A549 (cell line): ENCODE data around the gene SLTM. TPM values are rescaled to one million over a fixed set of nuclear protein-coding genes. Genes with fewer than 3 reads are reported as not detected.

ENCODE experiments used
- ATAC-seq, 2 experiments: fragments of 200-7000 bp in 1 of 2; fragments of >200 bp in 1 of 2; cut with Nextera tagmentation in 1 of 2; cut with Tn5 transposase in 1 of 2; 3 replicates each; pipeline versions ENCODE4 v1.8.0 to v1.9.1; 2018 to 2020; ENCODE audit warnings: mild to moderate bottlenecking in 1 of 2, moderate library complexity in 1 of 2
- CTCF ChIA-PET: fragments of 300-600 bp; sonication (Branson Sonifier 250); formaldehyde crosslinking; extraction: SDS; loops from one replicate; lab custom pipeline; 2021; ENCODE audit warnings: antibody characterized with exemption, inconsistent platforms; lab: Yijun Ruan, JAX
- POLR2A ChIA-PET: fragments of 350-600 bp; formaldehyde crosslinking; extraction: SDS; loops from one replicate; lab custom pipeline; 2021; ENCODE audit warnings: antibody characterized with exemption, inconsistent platforms; lab: Yijun Ruan, JAX
- DNase-seq, 2 experiments: peaks; one replicate each; pipeline versions ENCODE4 v3.0.0 to v3.0.0-alpha.2; 2011 to 2016; ENCODE audit warnings: low read depth in 1 of 2, low spot score in 1 of 2
- FAIRE-seq: peaks from 2 replicates; lab custom pipeline; 2011; peaks lifted over from hg19 to GRCh38; lab: Jason Lieb, UNC
- H3K27ac ChIP-seq, 2 experiments: fragments of >200 bp; sonication (Bioruptor Twin); formaldehyde crosslinking; 3 replicates each; pipeline ENCODE4 v1.5.1; 2016 to 2017
- H3K4me1 ChIP-seq: fragments of >200 bp; sonication (Bioruptor Twin); formaldehyde crosslinking; 3 replicates; pipeline ENCODE4 v1.6.1; 2016
- H3K4me2 ChIP-seq: fragments of >200 bp; sonication (Bioruptor Twin); formaldehyde crosslinking; 3 replicates; pipeline ENCODE4 v1.6.1; 2016
- H3K4me3 ChIP-seq: fragments of >200 bp; sonication (Bioruptor Twin); formaldehyde crosslinking; 3 replicates; pipeline ENCODE4 v1.5.1; 2016
- H3K9me3 ChIP-seq: fragments of >200 bp; sonication (Bioruptor Twin); formaldehyde crosslinking; 3 replicates; pipeline ENCODE4 v1.6.1; 2016
- CHD2 ChIP-seq: fragments of 150-350 bp; IDR thresholded peaks from 2 replicates; pipeline ENCODE4 v1.6.1; 2014; ENCODE audit warnings: low read length; ENCODE audit not compliant: partially characterized antibody
- FOSL2 ChIP-seq, 2 experiments: fragments of 450-650 bp in 1 of 2; fragments of >200 bp in 1 of 2; sonication (Bioruptor Twin) in 1 of 2; formaldehyde crosslinking; IDR thresholded peaks; 2 replicates each; pipeline versions ENCODE4 v1.5.0 to v1.6.1; 2016 to 2020; ENCODE audit warnings: mild to moderate bottlenecking in 1 of 2, moderate library complexity in 1 of 2
- FOXS1 ChIP-seq: fragments of 250-450 bp; sonication (Bioruptor Pico); IDR thresholded peaks from 2 replicates; pipeline ENCODE4 v1.5.0; 2020; ENCODE audit warnings: mild to moderate bottlenecking, moderate library complexity
- HES2 ChIP-seq: fragments of >200 bp; sonication (Bioruptor Twin); formaldehyde crosslinking; IDR thresholded peaks from 2 replicates; pipeline ENCODE4 v1.6.1; 2016
- HOXA7 ChIP-seq: fragments of 250-450 bp; sonication (Bioruptor Pico); IDR thresholded peaks from 2 replicates; pipeline ENCODE4 v1.5.0; 2020; ENCODE audit warnings: mild to moderate bottlenecking, moderate library complexity
- JUN ChIP-seq, 2 experiments: fragments of >200 bp; sonication (Bioruptor Twin); formaldehyde crosslinking; IDR thresholded peaks; 2 replicates in 1 of 2; 3 replicates in 1 of 2; pipeline ENCODE4 v1.6.1; 2016 to 2017
- KDM5A ChIP-seq: fragments of 200-600 bp; sonication (generic); IDR thresholded peaks from 2 replicates; pipeline ENCODE4 v1.6.1; 2016; ENCODE audit warnings: antibody characterized with exemption, mild to moderate bottlenecking
- MAFK ChIP-seq: fragments of 450-650 bp; IDR thresholded peaks from 2 replicates; pipeline ENCODE4 v1.6.1; 2014; ENCODE audit not compliant: partially characterized antibody
- NPAS2 ChIP-seq: fragments of 250-450 bp; sonication (Bioruptor Pico); IDR thresholded peaks from 2 replicates; pipeline ENCODE4 v1.8.0; 2022; ENCODE audit warnings: mild to moderate bottlenecking, moderate library complexity, borderline replicate concordance
- POLR2AphosphoS2 ChIP-seq: conservative IDR thresholded peaks from 2 replicates; pipeline ENCODE4 v1.6.1; 2012; ENCODE audit warnings: low read length, improper control_type of control experiment, inconsistent platforms
- RAD21 ChIP-seq, 2 experiments: fragments of >200 bp in 1 of 2; sonication (Bioruptor Twin) in 1 of 2; formaldehyde crosslinking in 1 of 2; IDR thresholded peaks in 1 of 2; conservative IDR thresholded peaks in 1 of 2; 2 replicates in 1 of 2; 3 replicates in 1 of 2; pipeline ENCODE4 v1.6.1; 2012 to 2018; ENCODE audit warnings: inconsistent platforms in 1 of 2
- SMC3 ChIP-seq: fragments of >200 bp; sonication (Bioruptor Twin); formaldehyde crosslinking; IDR thresholded peaks from 3 replicates; pipeline ENCODE4 v1.6.1; 2018; ENCODE audit warnings: inconsistent platforms
- WGBS: methylation state at CpG from one replicate; pipeline ENCODE4 v1.1.6; 2017; ENCODE audit errors: missing lambda C conversion rate; 5-methylcytosine and 5-hydroxymethylcytosine counted together
- polyA plus RNA-seq, 4 experiments: library from polyadenylated mRNA; depleted of rRNA in 3 of 4; stranded (reverse); fragments of >200 nt; fragmentation: RNase III in 1 of 4; extraction: RNeasy Plus Mini Kit Qiagen cat#74134 plus additional on column Dnase treatment in 1 of 4; gene quantifications; 2 replicates in 3 of 4; 3 replicates in 1 of 4; pipeline ENCODE4 v1.2.3, GENCODE V29; 2011 to 2017
- TF ChIP-seq, protein P1 (sequence below): fragments of >200 bp; sonication (Bioruptor Twin); formaldehyde crosslinking; IDR thresholded peaks from 3 replicates; pipeline ENCODE4 v1.5.1; 2016

Gene SLTM
- polyA plus RNA-seq, 2 of the 4 experiments (the other 2 are of a cell fraction): 93.5 to 133 TPM

- DNase-seq (peak; percentile 43 to 50), ATAC-seq (peak in 1 of 2 experiments; percentile 55; a peak in 1 of 6 replicates), FAIRE-seq (peak; percentile 99)
- Histone ChIP-seq H3K4me2 (no peak overlapping the region), H3K4me3 (no peak overlapping the region), H3K9me3 (no peaks in the 10 kb centered on the region), H3K4me1 (no peaks in the 10 kb centered on the region)
- POLR2A ChIA-PET: no interaction called here
- WGBS: 2% methylated on average over 5 of the region's 5 CpGs
- CTCF ChIA-PET: interaction anchor here (0.6 to 6.4 kb wide), 27 partner anchors 9 to 752 kb away, joined by 3 to 47 read pairs (median 4); no protein-coding TSS in a partner anchor
- TF ChIP-seq HOXA7 (CRISPR knock-in tag) (no peak), CHD2 (no peak), RAD21 (conservative IDR thresholded peaks at IDR 0.05 in 1 of 2, IDR thresholded peaks at IDR 0.05 in 1 of 2) (peak; percentile 83 to 91), KDM5A (no peak), SMC3 (peak; percentile 87)
- TF ChIP-seq, protein P1, sequence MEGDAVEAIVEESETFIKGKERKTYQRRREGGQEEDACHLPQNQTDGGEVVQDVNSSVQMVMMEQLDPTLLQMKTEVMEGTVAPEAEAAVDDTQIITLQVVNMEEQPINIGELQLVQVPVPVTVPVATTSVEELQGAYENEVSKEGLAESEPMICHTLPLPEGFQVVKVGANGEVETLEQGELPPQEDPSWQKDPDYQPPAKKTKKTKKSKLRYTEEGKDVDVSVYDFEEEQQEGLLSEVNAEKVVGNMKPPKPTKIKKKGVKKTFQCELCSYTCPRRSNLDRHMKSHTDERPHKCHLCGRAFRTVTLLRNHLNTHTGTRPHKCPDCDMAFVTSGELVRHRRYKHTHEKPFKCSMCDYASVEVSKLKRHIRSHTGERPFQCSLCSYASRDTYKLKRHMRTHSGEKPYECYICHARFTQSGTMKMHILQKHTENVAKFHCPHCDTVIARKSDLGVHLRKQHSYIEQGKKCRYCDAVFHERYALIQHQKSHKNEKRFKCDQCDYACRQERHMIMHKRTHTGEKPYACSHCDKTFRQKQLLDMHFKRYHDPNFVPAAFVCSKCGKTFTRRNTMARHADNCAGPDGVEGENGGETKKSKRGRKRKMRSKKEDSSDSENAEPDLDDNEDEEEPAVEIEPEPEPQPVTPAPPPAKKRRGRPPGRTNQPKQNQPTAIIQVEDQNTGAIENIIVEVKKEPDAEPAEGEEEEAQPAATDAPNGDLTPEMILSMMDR: peak; percentile 87
- TF ChIP-seq, all 56 proteins: peak for 3
- H3K27ac ChIP-seq: no peak overlapping the region
Observed at GRCh38 chr15:58980351-58980939, 47.0 kb upstream of the SLTM start.

DNA sequence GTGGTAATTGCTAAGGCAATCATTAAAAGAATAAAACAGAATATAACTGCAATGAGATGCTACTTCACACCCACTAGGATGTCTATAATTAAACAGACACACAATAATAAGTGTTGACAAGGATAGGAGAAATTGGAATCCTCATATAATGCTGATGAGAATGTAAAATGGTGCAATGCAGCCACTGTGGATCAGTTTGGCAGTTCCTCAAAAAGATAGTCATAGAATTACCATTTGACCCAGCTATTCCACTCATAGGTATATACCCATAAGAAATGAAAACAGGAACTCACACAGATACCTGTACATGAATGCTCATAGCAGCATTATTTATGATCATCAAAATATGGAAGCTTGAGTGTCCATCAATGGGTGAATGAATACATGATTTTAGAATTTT is 44.4 kb upstream of the SLTM start:
- H3K4me2 ChIP-seq: no peak overlapping the region
- CTCF ChIA-PET: interaction anchor here (1.3 to 6.4 kb wide), 4 partner anchors 20 to 522 kb away, joined by 5 to 47 read pairs (median 26); no protein-coding TSS in a partner anchor
- DNase-seq: no peak
- POLR2A ChIA-PET: no interaction called here
- no peaks in the 10 kb centered on the region for H3K9me3 ChIP-seq
- TF ChIP-seq FOSL2 (IDR thresholded peaks at IDR 0.05): no peak
- no peak for TF ChIP-seq FOSL2 (CRISPR knock-in tag; IDR thresholded peaks at IDR 0.05)
- TF ChIP-seq FOXS1: no peak
- TF ChIP-seq HOXA7 (CRISPR knock-in tag): no peak
- no peak overlapping the region for H3K27ac ChIP-seq
- H3K4me1 ChIP-seq: no peaks in the 10 kb centered on the region
- H3K4me3 ChIP-seq: no peak overlapping the region
- no peak for ATAC-seq
- peak; percentile 28 for FAIRE-seq

DNA sequence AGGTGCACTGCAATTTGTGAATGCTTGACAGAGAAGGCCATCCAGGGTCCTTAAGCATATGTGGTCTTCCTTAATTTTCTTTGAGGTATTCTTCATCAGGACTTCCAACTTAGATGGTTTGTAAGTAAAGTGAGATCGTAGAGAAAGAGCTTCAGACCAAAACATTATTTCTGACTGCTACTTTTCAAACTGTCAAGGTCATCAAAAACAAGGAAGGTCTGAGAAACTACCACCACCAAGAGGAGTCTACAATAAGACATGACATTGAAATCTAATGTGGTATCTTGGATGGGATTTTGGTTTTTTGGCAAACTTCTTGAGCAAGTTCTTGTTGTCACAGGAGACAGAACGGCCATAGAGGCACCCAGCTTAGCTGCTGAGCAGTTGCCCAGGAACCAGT is 34.0 kb upstream of the SLTM start:
- 48% methylated on average over 2 of the region's 2 CpGs for WGBS
- no peak for FAIRE-seq
- H3K27ac ChIP-seq: no peak overlapping the region
- H3K9me3 ChIP-seq: no peaks in the 10 kb centered on the region
- H3K4me3 ChIP-seq: no peak overlapping the region
- ChIA-PET POLR2A (no interaction called here), CTCF (interaction anchor here (0.8 to 2.6 kb wide), 8 partner anchors 10 to 754 kb away, joined by 3 to 24 read pairs (median 4); no protein-coding TSS in a partner anchor)
- DNase-seq: no peak
- TF ChIP-seq MAFK: peak; percentile 58
- no peak for TF ChIP-seq NPAS2 (CRISPR knock-in tag)
- H3K4me2 ChIP-seq: no peak overlapping the region
- H3K4me1 ChIP-seq: peaks cover 11% of the 10 kb centered on the region
- ATAC-seq: no peak

DNA sequence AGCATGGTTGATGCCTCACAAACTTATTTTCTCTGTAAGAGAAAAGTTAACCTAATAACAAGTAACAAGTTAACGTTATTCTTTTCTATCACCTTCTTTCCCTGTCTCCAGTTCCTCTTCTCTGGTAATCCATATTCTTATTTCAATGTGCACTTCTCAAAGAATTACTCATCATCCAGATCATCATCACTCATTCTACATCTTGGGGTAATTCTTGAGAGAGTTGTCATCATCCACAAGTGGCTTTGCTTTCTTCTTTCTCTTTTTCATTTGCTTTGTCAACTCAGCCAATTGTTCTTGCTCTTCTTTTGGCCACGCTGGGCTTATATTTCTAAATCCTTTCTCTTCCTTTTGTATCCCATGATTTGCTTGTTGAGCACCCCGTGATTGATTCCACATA is 33.2 kb upstream of the SLTM start:
- no peak overlapping the region for H3K27ac ChIP-seq
- ChIA-PET POLR2A (no interaction called here), CTCF (interaction anchor here (0.8 to 2.6 kb wide), 5 partner anchors 9 to 754 kb away, joined by 3 to 24 read pairs (median 4); no protein-coding TSS in a partner anchor)
- no peak overlapping the region for H3K4me2 ChIP-seq
- DNase-seq: no peak
- TF ChIP-seq POLR2AphosphoS2 (no peak), FOSL2 (IDR thresholded peaks at IDR 0.05) (no peak), FOSL2 (CRISPR knock-in tag; IDR thresholded peaks at IDR 0.05) (peak; percentile 14; the same call in 1 of the 2 replicates), JUN (IDR thresholded peaks at IDR 0.05) (no peak), KDM5A (no peak), HES2 (no peak)
- ATAC-seq: 0 out of 6 replicates have a peak, but pooled peaks of 1 of the 2 experiments have one; percentile 47
- no peak overlapping the region for H3K4me3 ChIP-seq
- peaks cover 12% of the 10 kb centered on the region for H3K4me1 ChIP-seq
- peak; percentile 95 for FAIRE-seq
- WGBS: 34% methylated on average over 3 of the region's 3 CpGs
- H3K9me3 ChIP-seq: no peaks in the 10 kb centered on the region
